HG03280 (cell line): Measurements from ENCODE around the gene LGALS3BP.

Experiments
- ATAC-seq: cut with Tn5 transposase; IDR thresholded peaks from one replicate; pipeline ENCODE4 v1.9.1; 2021; ENCODE audit warnings: mild to moderate bottlenecking, moderate library complexity; ENCODE audit not compliant: unreplicated experiment

LGALS3BP gene

GRCh38 chr17:78940708-78941107 is 39.0 kb downstream of the LGALS3BP start:
- ATAC-seq: no peak

DNA sequence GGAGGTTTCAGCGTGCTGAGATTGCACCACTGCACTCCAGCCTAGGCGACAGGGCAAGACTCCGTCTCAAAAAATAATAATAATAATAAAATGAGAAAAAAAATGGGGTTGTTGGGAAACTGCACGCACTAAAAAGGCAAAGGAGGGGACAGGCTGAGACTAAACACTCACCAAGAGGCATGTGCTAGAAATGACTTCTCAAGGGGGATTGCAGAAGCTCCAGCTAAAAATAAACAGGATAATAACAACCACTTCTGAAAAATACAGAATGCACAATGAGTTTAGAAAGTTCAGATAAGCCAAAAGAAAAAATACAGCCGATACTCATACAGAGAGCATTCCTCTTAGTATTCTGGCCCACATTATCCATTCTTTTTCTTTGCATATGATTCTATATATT is 39.5 kb downstream of the LGALS3BP start:
- ATAC-seq: no peak

- ATAC-seq: no peak
Observed at GRCh38 chr17:78939615-78940014, 40.1 kb downstream of the LGALS3BP start.

- ATAC-seq: no peak
Observed at GRCh38 chr17:78937561-78937960, 42.2 kb downstream of the LGALS3BP start.

DNA sequence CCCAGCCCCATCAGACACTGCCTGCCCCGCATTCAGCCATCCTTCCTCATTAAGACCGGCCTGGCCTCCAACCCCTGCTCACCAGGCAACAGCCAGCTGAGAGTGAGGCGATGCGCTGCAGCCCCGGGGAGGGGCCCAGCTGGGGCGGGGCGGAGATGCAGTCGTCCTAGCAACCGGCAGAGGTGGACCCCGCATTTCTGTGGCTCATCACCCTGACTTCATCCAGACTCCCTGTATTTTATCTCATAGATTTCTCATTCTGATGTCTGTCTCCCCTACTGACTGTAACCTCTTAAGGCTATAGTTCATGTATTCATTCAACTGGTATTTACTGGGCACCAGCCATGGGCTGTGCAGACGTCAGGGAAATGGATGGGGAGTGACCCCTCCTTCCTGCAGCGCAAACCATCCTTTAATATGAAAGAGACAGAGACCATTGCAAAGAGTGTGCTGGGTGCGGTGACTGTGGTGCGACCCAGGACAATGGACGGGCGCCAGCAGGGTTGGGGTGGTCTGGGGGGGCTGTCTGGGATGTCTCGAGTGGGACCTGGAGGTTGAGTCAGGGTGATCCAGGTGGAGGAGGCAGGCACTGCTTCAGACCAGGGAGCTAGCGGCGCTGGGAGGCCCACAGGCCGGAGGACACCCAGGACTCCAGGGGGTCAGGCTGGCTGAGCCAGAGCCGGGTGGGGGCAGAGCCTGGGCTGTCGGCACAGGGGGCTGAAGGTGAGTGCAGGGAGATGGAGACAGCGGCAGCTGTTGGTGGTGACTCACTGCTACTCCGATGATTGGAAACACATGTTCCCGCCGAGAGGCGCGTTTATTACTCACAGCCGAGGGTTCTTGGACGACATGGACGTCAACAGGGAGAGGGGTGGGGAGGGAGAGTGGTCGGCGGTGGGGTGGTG is 44.1 kb downstream of the LGALS3BP start:
- ATAC-seq: no peak

- no peak for ATAC-seq
Observed at GRCh38 chr17:78934681-78935418, 44.9 kb downstream of the LGALS3BP start.

DNA sequence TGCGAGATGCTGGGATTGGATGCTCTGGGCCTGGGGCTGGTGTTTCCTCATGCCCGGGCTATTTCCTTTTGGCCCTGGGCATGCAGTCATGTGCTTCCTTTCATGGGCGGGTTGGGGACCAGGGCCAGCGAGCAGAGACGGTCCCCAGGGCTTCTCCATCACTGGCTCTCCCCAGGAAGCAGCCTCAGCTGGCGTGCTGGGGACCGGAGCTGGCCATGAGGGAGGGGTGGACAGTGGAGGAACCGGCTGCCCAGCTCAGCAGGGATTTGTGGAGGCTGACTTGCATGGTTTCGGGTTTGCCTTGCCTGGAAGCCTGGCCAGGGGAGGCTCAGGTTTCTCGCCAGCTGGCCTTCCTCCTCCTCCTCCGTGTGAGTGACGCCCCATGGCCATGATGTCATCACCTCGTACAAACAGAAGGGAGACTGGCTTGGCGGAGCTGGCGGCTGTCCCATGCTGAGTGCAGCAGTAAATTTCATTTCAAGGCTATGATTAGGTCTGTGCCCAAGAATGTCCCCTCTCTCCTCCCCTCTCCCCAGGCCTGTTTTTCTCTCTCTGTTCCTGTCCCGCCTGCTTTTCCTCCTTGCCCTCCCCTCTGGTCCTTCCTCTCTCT is 45.7 kb downstream of the LGALS3BP start:
- ATAC-seq: no peak

- ATAC-seq: peak; percentile 66
Observed at GRCh38 chr17:78933025-78933958, 46.4 kb downstream of the LGALS3BP start.

DNA sequence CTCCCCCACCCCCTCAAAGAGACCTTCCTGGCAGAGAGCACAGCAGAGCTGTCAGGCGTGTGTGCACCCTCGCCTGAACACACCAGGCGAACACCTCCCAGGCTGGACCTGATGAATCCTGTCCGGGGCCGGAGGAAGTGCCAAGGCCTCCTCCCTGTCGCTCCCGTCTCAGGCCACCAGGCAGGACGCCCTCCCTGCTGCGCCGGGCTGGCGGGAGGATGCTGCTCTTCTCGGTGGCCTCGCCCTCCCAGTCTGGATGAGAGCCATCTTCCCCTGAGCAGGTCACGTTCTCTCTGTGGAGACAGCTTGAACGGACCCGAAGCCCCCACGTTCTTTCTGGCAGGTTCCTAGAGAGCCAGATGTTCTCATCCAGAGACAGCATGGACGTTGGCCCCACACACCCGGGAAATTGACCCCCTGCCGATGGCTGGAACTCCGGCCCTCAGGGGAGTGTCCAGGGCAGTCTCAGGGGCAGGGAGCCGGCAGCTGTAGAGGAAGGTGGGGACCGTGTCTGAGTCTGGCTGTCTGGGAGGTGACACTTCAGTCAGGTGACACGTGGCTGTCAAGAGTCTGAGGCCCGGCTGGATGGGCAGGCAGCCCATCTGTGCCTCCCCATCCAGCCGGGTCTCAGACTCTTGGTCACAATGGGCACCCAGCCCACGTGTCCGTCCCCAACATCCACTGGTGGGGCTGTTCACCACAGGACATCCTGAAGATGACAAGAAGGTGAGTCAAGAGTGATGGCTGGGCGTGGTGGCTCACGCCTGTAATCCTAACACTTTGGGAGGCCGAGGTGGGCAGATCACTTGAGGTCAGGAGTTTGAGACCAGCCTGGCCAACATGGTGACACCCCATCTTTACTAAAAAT is 49.6 kb downstream of the LGALS3BP start:
- ATAC-seq: no peak

GRCh38 chr17:78925662-78926555 is 53.8 kb downstream of the LGALS3BP start:
- ATAC-seq: no peak

DNA sequence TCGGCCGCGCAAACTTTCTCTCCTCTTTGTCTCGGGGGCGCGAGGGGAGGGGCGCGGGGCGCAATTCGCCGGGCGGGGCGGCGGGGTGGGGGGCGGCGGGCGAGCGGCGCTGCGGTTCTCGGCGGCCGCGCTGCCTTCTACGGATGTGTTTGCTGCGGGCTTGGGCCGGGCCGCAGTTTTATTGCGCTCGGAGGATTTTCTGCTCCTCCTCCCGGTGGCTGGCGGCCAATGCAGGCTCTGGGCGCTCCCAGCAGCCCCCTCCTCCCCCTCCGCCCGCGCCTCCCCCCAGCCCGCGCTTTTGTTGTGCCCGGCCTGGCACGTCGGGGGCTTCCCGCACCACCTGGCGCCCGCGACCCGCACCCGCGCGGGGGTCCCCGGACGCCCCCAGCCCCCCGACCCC is 54.5 kb downstream of the LGALS3BP start, which contains the start of gene TIMP2:
TIMP2 (minus strand) TSS at position 154 of the 400 bp plus-strand sequence. CDS start 299 bp downstream, outside the sequence.
- no peak for ATAC-seq

DNA sequence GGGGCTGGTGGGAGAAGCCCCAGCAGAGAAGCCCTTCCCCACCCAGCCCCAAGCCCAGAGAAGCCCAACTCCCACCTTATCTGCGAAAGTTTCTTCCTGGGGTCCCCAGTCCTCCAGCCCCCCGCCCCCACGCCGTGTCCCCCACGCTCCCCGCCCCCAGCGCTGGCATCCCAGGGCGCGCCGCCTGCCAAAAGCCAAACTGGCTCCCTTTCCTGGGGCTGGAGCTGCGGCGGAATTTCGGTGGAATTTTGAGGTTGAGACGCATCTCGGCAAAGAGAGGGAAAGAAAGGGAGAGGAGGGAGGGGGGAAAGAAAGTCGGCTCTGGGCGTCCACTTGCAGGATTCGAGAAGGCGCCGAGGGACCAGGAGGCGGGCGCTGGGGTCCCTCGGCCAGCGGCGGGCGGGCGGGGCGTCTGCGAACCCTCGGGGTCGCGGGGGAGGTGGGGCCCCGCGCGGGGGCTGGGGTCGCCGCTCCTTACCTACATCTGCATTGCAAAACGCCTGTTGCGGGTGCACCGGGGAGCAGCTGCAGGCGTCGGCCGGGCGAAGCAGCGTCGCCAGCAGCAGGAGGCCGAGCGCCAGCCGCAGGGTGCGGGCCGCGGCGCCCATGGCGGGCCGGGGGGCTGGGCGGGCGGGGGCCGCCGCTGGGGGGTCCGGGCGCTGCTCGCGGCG is 55.1 kb downstream of the LGALS3BP start:
- ATAC-seq: no peak

DNA sequence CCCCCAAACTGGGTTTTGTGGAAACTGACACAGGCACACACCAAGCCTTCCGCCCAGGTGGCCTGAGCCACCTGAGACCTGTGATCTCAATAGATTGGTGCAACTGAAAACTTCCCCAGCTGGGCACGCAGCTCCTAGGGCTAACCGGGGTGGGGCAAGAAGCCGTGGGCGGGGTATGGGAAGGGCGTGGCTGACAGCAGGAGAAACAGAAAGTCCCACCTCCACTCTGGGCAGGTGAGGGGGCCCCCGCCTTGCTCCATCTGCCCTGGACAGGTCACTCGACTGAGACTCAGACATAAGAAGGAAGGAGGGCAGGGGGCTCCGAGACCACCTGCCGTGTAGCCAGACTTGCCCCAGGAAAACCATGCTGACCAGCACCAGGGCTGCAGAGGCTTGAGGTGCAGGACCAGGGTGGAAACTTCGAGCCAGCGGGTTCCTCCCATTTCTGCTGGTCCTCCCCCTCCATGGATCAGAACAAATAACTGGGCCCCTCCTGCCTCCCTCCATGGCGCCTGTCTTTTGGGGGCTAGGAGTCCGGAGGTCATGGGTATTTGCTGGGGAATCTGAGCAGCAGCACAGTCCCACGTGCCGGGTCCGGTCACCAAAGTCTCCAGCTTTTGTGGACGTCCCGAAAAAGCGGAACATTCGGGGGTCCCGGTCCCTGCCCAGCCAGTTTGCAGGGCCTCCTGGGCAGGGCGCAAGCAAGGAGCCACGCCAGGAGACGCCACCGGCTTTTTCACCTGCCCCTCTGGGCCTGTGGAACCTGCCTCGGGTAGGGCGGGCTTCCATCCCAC is 55.9 kb downstream of the LGALS3BP start:
- no peak for ATAC-seq

GRCh38 chr17:78922816-78923498 is 56.8 kb downstream of the LGALS3BP start:
- ATAC-seq: no peak

DNA sequence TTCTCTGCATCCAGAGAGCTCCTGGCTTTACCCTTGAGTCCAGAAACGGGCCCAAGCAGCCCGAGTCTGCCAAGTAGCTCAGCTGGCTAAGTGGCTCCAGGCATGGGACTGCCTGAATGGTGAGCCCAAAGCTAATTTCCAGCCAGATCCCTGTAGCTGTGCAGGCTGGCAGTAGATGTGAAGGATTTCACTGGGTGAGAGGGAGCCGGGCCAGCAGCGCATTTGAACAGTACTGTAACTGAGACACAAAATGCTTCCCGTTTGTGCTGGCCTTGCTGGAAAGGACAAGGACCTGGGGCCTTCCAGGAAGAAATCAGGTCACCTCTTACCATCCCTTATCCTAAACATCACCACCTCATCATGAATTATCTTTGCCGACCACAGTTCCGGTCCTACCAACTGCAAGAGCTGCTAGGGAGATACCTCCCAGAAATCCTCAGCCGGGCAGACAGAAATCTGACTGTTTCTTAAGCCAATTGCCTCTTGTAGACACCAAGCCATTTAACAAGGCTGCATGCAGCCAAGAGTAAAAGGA is 58.2 kb downstream of the LGALS3BP start:
- ATAC-seq: no peak
